Lower lobe of right lung (tissue), 2 donors: ENCODE data around the gene LTBP3. TPM values are rescaled to one million over a fixed set of nuclear protein-coding genes. Genes with fewer than 3 reads are reported as not detected.

Experiments
- ATAC-seq, 2 donors: fragments of 200-7000 bp; cut with Tn5 transposase; one replicate each; pipeline ENCODE4 v1.9.1; 2020 to 2022; ENCODE audit warnings: mild to moderate bottlenecking in 2 of 2, moderate library complexity in 2 of 2
- DNase-seq: peaks from one replicate; pipeline ENCODE4 v3.0.0-alpha.2; 2020
- H3K27ac ChIP-seq: fragments of 200-600 bp; one replicate; pipeline ENCODE4 v1.8.0; 2022
- H3K27me3 ChIP-seq: fragments of 200-600 bp; one replicate; pipeline ENCODE4 v1.8.0; 2022; ENCODE audit warnings: low read depth
- H3K36me3 ChIP-seq: fragments of 200-600 bp; one replicate; pipeline ENCODE4 v1.8.0; 2022; ENCODE audit warnings: mild to moderate bottlenecking
- H3K4me1 ChIP-seq: fragments of 200-600 bp; one replicate; pipeline ENCODE4 v1.8.0; 2022
- H3K4me3 ChIP-seq: fragments of 200-600 bp; one replicate; pipeline ENCODE4 v1.8.0; 2022; ENCODE audit warnings: mild to moderate bottlenecking
- H3K9me3 ChIP-seq: fragments of 200-600 bp; one replicate; pipeline ENCODE4 v1.8.0; 2022
- intact Hi-C: fragments of 100-400 bp; cut with DNase I; formaldehyde crosslinking; loops from one replicate; pipeline ENCODE4 v1.11.0; 2022
- total RNA-seq: library from RNA; stranded (reverse); fragmentation: NEBNext Ultra II Directional; extraction: Animal tissue kit (Norgen Biotek cat#: 25700); gene quantifications from one replicate; pipeline ENCODE4 v1.2.1, GENCODE V29; 2021
- TF ChIP-seq, protein P1 (sequence below): fragments of 200-600 bp; IDR thresholded peaks from one replicate; pipeline ENCODE4 v1.8.0; 2022; ENCODE audit warnings: antibody characterized with exemption, mild to moderate bottlenecking
- donor health status: DM: no; HTN: yes; CAD: no; lungs with severe emphysema.

LTBP3 gene
- total RNA-seq, 1 donor from 2014 or later, result 98.7 TPM

DNA sequence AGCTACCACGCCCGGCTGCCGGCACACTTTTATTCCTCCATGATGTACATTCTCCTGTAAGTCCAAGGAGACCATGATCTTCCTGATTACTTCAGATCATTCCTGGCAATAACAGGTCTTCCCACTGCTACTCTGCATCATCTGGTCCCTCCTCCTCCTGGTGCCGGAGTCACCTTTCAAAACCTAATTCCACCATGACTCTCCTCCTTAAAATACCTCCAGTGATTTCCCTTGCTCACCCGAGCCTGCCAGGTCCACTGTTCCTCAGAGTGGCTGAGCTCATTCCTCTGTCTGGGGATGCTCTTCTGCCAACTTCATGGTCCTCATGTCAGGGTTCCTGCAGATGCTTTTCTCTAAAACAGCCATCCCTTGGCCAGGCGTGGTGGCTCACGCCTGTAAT is 3.9 kb upstream of the LTBP3 start:
- no peak overlapping the region for H3K4me3 ChIP-seq
- peaks cover 49% of the 10 kb centered on the region for H3K4me1 ChIP-seq
- ATAC-seq (no peak), DNase-seq (no peak)
- no peaks in the 10 kb centered on the region for H3K9me3 ChIP-seq
- no peaks in the 10 kb centered on the region for H3K36me3 ChIP-seq
- H3K27ac ChIP-seq, result no peak overlapping the region
- TF ChIP-seq, protein P1, sequence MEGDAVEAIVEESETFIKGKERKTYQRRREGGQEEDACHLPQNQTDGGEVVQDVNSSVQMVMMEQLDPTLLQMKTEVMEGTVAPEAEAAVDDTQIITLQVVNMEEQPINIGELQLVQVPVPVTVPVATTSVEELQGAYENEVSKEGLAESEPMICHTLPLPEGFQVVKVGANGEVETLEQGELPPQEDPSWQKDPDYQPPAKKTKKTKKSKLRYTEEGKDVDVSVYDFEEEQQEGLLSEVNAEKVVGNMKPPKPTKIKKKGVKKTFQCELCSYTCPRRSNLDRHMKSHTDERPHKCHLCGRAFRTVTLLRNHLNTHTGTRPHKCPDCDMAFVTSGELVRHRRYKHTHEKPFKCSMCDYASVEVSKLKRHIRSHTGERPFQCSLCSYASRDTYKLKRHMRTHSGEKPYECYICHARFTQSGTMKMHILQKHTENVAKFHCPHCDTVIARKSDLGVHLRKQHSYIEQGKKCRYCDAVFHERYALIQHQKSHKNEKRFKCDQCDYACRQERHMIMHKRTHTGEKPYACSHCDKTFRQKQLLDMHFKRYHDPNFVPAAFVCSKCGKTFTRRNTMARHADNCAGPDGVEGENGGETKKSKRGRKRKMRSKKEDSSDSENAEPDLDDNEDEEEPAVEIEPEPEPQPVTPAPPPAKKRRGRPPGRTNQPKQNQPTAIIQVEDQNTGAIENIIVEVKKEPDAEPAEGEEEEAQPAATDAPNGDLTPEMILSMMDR, result no peak
- H3K27me3 ChIP-seq, result no peaks in the 10 kb centered on the region
- intact Hi-C loops, result no loop called here

DNA sequence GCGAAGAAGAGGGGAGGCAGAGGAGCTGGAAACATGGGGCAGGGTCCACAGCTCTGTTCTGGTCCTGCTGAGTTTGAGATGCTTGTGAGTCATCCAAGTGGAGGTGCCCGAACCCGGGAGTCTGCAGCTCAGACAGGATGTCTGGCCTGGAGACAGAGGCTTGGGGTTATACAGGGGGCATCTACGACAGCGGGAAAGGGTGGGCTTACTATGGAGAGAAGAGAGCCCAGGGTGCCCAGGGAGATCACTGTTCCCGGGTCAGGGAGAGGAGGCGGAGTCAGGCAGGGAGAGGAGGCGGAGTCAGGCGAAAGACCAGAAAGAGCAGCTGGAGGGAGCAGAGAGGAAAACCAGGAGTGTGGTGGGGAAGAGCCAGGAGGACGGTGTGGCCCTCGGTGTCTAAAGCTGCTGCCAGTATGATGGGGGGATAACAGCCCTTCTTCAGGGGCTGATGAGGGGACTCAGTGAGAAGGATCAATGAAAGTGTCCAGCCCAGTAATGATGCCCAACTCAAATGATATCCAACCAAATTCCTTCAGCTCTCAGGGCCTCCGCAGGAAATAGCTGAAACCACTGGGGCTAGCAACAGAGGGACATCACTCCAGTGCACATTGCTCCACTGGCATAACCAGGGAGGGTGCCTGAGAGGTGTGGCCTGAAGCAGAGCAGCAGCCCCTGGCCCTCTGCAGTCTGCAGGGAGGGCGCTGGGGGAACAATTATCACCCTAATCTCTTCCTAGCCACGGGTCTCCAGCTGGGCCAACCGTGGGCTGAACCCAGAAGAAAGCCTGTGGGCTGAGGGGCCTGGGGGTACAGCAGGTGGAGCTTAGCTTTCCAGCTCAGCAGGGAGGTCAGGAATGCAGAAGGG is 2.6 kb upstream of the LTBP3 start:
- intact Hi-C loops, result no loop called here
- H3K4me3 ChIP-seq, result no peak overlapping the region

DNA sequence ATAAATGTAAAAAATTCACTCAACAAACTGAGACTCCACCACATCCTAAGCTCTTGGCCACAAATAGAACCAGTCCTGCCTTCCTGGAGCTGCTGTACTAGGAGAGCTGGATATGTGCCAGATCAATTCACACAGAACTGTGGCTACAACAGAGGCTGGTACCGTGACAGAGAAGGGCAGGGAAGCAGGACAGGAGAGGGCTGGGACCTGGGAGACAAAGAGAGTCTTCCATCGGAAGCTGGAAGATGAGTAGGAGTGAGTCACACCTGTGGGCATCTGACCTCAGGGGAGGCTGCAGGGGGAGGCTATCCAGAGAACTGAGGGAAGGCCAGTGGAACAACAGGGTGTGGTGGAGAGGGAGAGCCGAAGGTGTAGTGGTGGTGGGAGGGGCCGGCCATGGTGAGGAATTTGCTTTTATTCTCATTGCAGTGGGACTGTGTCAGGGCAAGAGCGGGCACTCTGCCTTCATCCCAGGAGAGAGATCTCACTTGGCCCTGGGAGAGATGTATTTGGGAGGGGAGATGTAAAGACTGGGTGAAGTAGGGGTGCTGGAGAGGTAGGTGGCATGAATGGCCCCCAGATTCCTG is 1.9 kb upstream of the LTBP3 start:
- ATAC-seq (no peak), DNase-seq (no peak)
- Histone ChIP-seq H3K4me3 (no peak overlapping the region), H3K27ac (peak overlapping the region; percentile 90), H3K36me3 (no peaks in the 10 kb centered on the region), H3K4me1 (peaks cover 53% of the 10 kb centered on the region), H3K27me3 (no peaks in the 10 kb centered on the region), H3K9me3 (no peaks in the 10 kb centered on the region)
- intact Hi-C loops, result no loop called here
- TF ChIP-seq, protein P1, result no peak

More for the DNA sequence above, 2.6 kb upstream of the LTBP3 start:
- H3K27me3 ChIP-seq, result no peaks in the 10 kb centered on the region
- H3K27ac ChIP-seq, result peak overlapping the region; percentile 90
- DNase-seq (no peak), ATAC-seq (no peak)
- TF ChIP-seq, protein P1, result no peak
- H3K4me1 ChIP-seq, result peaks cover 52% of the 10 kb centered on the region
- H3K36me3 ChIP-seq, result no peaks in the 10 kb centered on the region
- H3K9me3 ChIP-seq, result no peaks in the 10 kb centered on the region

DNA sequence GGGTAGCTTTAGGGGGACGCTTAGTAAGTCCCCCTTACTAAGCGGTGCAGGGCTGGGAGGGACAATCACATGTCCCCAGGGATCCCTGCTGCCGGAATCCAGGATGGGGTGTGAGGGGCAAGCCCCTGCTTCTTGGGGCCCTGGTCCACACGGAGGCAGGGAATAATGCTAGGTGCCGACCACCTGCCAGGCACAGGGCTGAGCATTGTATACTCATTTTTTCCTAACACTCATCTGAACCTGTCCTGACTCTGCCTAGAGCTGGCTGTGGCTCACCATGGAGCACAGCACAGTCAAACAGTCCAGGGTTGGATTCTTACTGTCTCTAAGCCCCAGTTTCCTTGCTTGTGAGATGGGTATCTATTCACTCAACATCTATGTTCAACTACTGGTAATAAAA is 1.4 kb upstream of the LTBP3 start:
- Histone ChIP-seq H3K4me3 (no peak overlapping the region), H3K36me3 (no peaks in the 10 kb centered on the region), H3K27me3 (no peaks in the 10 kb centered on the region), H3K9me3 (no peaks in the 10 kb centered on the region), H3K27ac (peak overlapping the region; percentile 90), H3K4me1 (peaks cover 58% of the 10 kb centered on the region)
- intact Hi-C loops, result no loop called here
- ATAC-seq (no peak), DNase-seq (no peak)
- TF ChIP-seq, protein P1, result no peak

DNA sequence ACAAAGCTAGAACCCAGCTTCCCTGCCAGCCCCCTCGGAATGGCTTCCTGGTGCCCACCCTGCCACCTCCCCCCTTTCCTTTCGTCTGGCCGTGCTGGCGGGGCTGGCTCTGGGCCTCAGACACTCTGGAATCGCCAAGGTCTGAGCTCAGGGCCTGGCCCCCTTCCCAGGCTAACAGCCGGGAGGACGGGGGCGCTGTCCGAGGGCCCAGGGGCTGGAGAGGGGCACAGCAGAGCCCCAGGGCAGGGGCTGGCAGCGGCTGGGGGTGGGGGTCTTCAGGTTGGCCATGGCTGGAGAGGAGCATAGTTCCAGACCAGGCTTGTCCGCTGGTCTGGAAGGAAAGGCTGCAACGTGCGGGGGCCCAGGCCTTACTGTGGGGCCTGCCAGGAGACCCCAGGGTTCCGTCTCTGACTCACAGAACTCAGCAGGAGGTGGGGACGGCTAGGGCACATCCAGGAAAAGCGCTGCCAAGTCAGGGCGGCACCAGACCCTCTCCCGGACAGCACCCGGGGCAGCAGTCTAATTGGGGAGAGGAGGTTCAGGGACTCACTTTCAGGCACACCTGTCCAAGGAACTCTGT is 861 bp upstream of the LTBP3 start:
- intact Hi-C loops, result no loop called here
- no peaks in the 10 kb centered on the region for H3K36me3 ChIP-seq
- peaks cover 63% of the 10 kb centered on the region for H3K4me1 ChIP-seq
- no peaks in the 10 kb centered on the region for H3K27me3 ChIP-seq
- H3K9me3 ChIP-seq, result no peaks in the 10 kb centered on the region
- TF ChIP-seq, protein P1, result no peak
- peak overlapping the region; percentile 63 for H3K4me3 ChIP-seq
- ATAC-seq (peak; percentile 26 to 45), DNase-seq (peak; percentile 65)
- H3K27ac ChIP-seq, result peak overlapping the region; percentile 90
